ENCODE measurements around the gene CFAP206.
A peak's percentile ranks its signal among the peaks of the same experiment; 100 is the strongest.
"Not testable (repeated sequence)": the region's sequence is repeated elsewhere in the genome, so short reads cannot be mapped to it uniquely, and the experiment has no call there.

CFAP206 gene

GRCh38 chr6:87420360-87420759, 12.6 kb downstream of the CFAP206 start:
- no peak for FAIRE-seq

GRCh38 chr6:87421576-87421975, 13.8 kb downstream of the CFAP206 start:
- DNase-seq (ENCODE audit: insufficient read length, low spot score) (no peak), FAIRE-seq (no peak)

More at GRCh38 chr6:87420360-87420759, 12.6 kb downstream of the CFAP206 start:
- no peak for DNase-seq (ENCODE audit: insufficient read length, low spot score)

GRCh38 chr6:87426789-87427188, 19.0 kb downstream of the CFAP206 start:
- FAIRE-seq (no peak), DNase-seq (ENCODE audit: insufficient read length, low spot score) (no peak)

- FAIRE-seq (no peak), DNase-seq (ENCODE audit: insufficient read length, low spot score) (no peak)
Observed at GRCh38 chr6:87430499-87430898, 22.7 kb downstream of the CFAP206 start.

- DNase-seq (ENCODE audit: insufficient read length, low spot score) (no peak), FAIRE-seq (no peak)
Observed at GRCh38 chr6:87431263-87431662, 23.5 kb downstream of the CFAP206 start.

- FAIRE-seq: no peak
- DNase-seq (ENCODE audit: insufficient read length, low spot score): peak; percentile 22
Observed at GRCh38 chr6:87436435-87436834, 28.7 kb downstream of the CFAP206 start.

- no peak for FAIRE-seq
Observed at GRCh38 chr6:87441711-87442110, 33.9 kb downstream of the CFAP206 start.

GRCh38 chr6:87444362-87444761, 36.6 kb downstream of the CFAP206 start:
- DNase-seq (ENCODE audit: insufficient read length, low spot score) (no peak), FAIRE-seq (no peak)

More at GRCh38 chr6:87441711-87442110, 33.9 kb downstream of the CFAP206 start:
- DNase-seq (ENCODE audit: insufficient read length, low spot score): no peak

- DNase-seq (ENCODE audit: insufficient read length, low spot score) (no peak), FAIRE-seq (no peak)
Observed at GRCh38 chr6:87465051-87465450, 57.3 kb downstream of the CFAP206 start.

GRCh38 chr6:87472525-87473418, 65.0 kb downstream of the CFAP206 start, which contains the start of gene SLC35A1:
TSS of gene SLC35A1 (plus strand) at chr6:87472974. CDS start at chr6:87473004, 30 bp downstream.
- peak; percentile 89 for FAIRE-seq
- peak; percentile 83 for DNase-seq (ENCODE audit: insufficient read length, low spot score)

- peak; percentile 36 for DNase-seq (ENCODE audit: insufficient read length, low spot score)
- FAIRE-seq: peak; percentile 86
Observed at GRCh38 chr6:87473419-87473903, 65.7 kb downstream of the CFAP206 start.

GRCh38 chr6:87481931-87482330, 74.2 kb downstream of the CFAP206 start:
- FAIRE-seq (no peak), DNase-seq (ENCODE audit: insufficient read length, low spot score) (no peak)

- FAIRE-seq (no peak), DNase-seq (ENCODE audit: insufficient read length, low spot score) (no peak)
Observed at GRCh38 chr6:87482366-87482765, 74.6 kb downstream of the CFAP206 start.

- no peak for DNase-seq (ENCODE audit: insufficient read length, low spot score)
- FAIRE-seq: no peak
Observed at GRCh38 chr6:87483929-87484328, 76.2 kb downstream of the CFAP206 start.

GRCh38 chr6:87484491-87484890, 76.7 kb downstream of the CFAP206 start:
- DNase-seq (ENCODE audit: insufficient read length, low spot score): no peak
- FAIRE-seq: no peak

- DNase-seq (ENCODE audit: insufficient read length, low spot score) (no peak), FAIRE-seq (peak; percentile 53)
Observed at GRCh38 chr6:87487555-87487954, 79.8 kb downstream of the CFAP206 start.

- FAIRE-seq; DNase-seq (ENCODE audit: insufficient read length, low spot score): not testable (repeated sequence)
Observed at GRCh38 chr6:87489326-87489725, 81.6 kb downstream of the CFAP206 start.

GRCh38 chr6:87494761-87495422, 87.1 kb downstream of the CFAP206 start:
- no peak for DNase-seq (ENCODE audit: insufficient read length, low spot score)
- FAIRE-seq: peak; percentile 28

GRCh38 chr6:87498048-87498447, 90.3 kb downstream of the CFAP206 start:
- DNase-seq (ENCODE audit: insufficient read length, low spot score) (no peak), FAIRE-seq (no peak)

GRCh38 chr6:87501809-87502572, 94.2 kb downstream of the CFAP206 start:
- FAIRE-seq (no peak), DNase-seq (ENCODE audit: insufficient read length, low spot score) (no peak)

GRCh38 chr6:87504441-87504840, 96.7 kb downstream of the CFAP206 start:
- DNase-seq (ENCODE audit: insufficient read length, low spot score) (no peak), FAIRE-seq (no peak)
